ENCODE results near the gene IGSF21. TPM values are rescaled to one million over a fixed set of nuclear protein-coding genes. Genes with fewer than 3 reads are reported as not detected.
"Not testable (repeated sequence)": the region's sequence is repeated elsewhere in the genome, so short reads cannot be mapped to it uniquely, and the experiment has no call there.

Gene IGSF21
- total RNA-seq, 1 donor from 2014 or later, result 0.94 TPM

GRCh38 chr1:18365099-18365705 is 257.6 kb downstream of the IGSF21 start:
- Mint-ChIP-seq H3K4me1 (ENCODE audit: unreplicated experiment) (no peaks in the 10 kb centered on the region), H3K36me3 (no peaks in the 10 kb centered on the region), H3K27me3 (peaks cover 31% of the 10 kb centered on the region), H3K27ac (no peak overlapping the region), H3K4me3 (no peak overlapping the region), H3K9me3 (peaks cover 8% of the 10 kb centered on the region)
- TF ChIP-seq, protein P1, sequence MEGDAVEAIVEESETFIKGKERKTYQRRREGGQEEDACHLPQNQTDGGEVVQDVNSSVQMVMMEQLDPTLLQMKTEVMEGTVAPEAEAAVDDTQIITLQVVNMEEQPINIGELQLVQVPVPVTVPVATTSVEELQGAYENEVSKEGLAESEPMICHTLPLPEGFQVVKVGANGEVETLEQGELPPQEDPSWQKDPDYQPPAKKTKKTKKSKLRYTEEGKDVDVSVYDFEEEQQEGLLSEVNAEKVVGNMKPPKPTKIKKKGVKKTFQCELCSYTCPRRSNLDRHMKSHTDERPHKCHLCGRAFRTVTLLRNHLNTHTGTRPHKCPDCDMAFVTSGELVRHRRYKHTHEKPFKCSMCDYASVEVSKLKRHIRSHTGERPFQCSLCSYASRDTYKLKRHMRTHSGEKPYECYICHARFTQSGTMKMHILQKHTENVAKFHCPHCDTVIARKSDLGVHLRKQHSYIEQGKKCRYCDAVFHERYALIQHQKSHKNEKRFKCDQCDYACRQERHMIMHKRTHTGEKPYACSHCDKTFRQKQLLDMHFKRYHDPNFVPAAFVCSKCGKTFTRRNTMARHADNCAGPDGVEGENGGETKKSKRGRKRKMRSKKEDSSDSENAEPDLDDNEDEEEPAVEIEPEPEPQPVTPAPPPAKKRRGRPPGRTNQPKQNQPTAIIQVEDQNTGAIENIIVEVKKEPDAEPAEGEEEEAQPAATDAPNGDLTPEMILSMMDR (conservative IDR thresholded peaks at IDR 0.05), result no peak
- DNase-seq (ENCODE audit: extremely low spot score, unreplicated experiment), result no peak

GRCh38 chr1:18372505-18372904 is 264.9 kb downstream of the IGSF21 start:
- not testable (repeated sequence) for H3K36me3 Mint-ChIP-seq; H3K4me3 Mint-ChIP-seq; DNase-seq (ENCODE audit: extremely low spot score, unreplicated experiment); H3K4me1 Mint-ChIP-seq (ENCODE audit: unreplicated experiment); H3K9me3 Mint-ChIP-seq; H3K27ac Mint-ChIP-seq
- H3K27me3 Mint-ChIP-seq, result peaks cover 39% of the 10 kb centered on the region

GRCh38 chr1:18373151-18373550 is 265.6 kb downstream of the IGSF21 start:
- H3K4me3 Mint-ChIP-seq, result no peak overlapping the region
- DNase-seq (ENCODE audit: extremely low spot score, unreplicated experiment), result no peak
- H3K27me3 Mint-ChIP-seq, result peaks cover 39% of the 10 kb centered on the region
- no peaks in the 10 kb centered on the region for H3K36me3 Mint-ChIP-seq
- H3K27ac Mint-ChIP-seq, result no peak overlapping the region
- TF ChIP-seq, protein P1 (conservative IDR thresholded peaks at IDR 0.05), result no peak
- no peaks in the 10 kb centered on the region for H3K4me1 Mint-ChIP-seq (ENCODE audit: unreplicated experiment)
- no peaks in the 10 kb centered on the region for H3K9me3 Mint-ChIP-seq

DNA sequence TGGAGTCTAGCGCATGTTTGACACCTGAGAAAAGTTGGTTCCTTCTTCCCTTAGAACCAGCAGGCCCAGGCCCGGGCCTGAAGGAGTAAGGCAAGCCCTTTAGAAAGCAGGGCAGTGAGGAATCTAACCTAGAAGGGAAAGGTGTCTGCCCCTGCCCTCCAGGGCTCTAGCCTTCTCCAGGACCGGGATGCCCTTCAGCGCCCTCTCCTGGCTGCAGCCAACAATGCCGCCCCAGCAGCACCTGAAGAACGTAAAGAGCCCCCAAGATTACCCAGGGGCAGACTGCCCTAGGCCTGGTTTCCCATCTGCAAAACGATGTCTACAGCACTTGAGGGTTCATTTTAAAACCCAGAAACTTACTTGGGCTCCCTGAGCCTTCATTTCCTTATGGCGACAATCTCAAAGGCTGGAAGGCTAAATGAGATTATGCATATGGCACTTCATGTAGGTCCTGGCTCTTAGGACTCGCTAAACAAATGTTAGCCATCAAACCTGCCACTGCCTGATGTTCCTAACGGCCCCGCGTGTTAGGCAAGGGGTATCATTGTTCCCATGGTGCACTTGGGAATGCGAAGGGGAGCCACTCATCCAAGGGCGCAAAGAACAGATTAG is 266.4 kb downstream of the IGSF21 start:
- Mint-ChIP-seq H3K27ac (no peak overlapping the region), H3K4me1 (ENCODE audit: unreplicated experiment) (no peaks in the 10 kb centered on the region), H3K4me3 (no peak overlapping the region), H3K36me3 (no peaks in the 10 kb centered on the region), H3K27me3 (peaks cover 39% of the 10 kb centered on the region), H3K9me3 (no peaks in the 10 kb centered on the region)
- no peak for DNase-seq (ENCODE audit: extremely low spot score, unreplicated experiment)
- TF ChIP-seq, protein P1 (conservative IDR thresholded peaks at IDR 0.05), result peak; percentile 68

GRCh38 chr1:18376661-18377060 is 269.1 kb downstream of the IGSF21 start:
- TF ChIP-seq, protein P1 (conservative IDR thresholded peaks at IDR 0.05), result no peak
- peaks cover 5% of the 10 kb centered on the region for H3K36me3 Mint-ChIP-seq
- H3K27me3 Mint-ChIP-seq, result peaks cover 50% of the 10 kb centered on the region
- no peaks in the 10 kb centered on the region for H3K4me1 Mint-ChIP-seq (ENCODE audit: unreplicated experiment)
- H3K4me3 Mint-ChIP-seq, result no peak overlapping the region
- H3K27ac Mint-ChIP-seq, result no peak overlapping the region
- DNase-seq (ENCODE audit: extremely low spot score, unreplicated experiment), result no peak
- H3K9me3 Mint-ChIP-seq, result peaks cover 16% of the 10 kb centered on the region

GRCh38 chr1:18380288-18380687 is 272.7 kb downstream of the IGSF21 start:
- H3K4me1 Mint-ChIP-seq (ENCODE audit: unreplicated experiment), result peaks cover 8% of the 10 kb centered on the region
- peaks cover 16% of the 10 kb centered on the region for H3K9me3 Mint-ChIP-seq
- H3K36me3 Mint-ChIP-seq, result peaks cover 5% of the 10 kb centered on the region
- no peak overlapping the region for H3K4me3 Mint-ChIP-seq
- TF ChIP-seq, protein P1 (conservative IDR thresholded peaks at IDR 0.05), result no peak
- no peak overlapping the region for H3K27ac Mint-ChIP-seq
- DNase-seq (ENCODE audit: extremely low spot score, unreplicated experiment), result no peak
- peaks cover 46% of the 10 kb centered on the region for H3K27me3 Mint-ChIP-seq
